HCT116 (cell line): ENCODE data around the gene TYRO3. TPM values are rescaled to one million over a fixed set of nuclear protein-coding genes. Genes with fewer than 3 reads are reported as not detected.

ENCODE experiments used
- ATAC-seq: fragments of 200-7000 bp; cut with Tn5 transposase; 2 replicates; pipeline ENCODE4 v1.9.1; 2020; ENCODE audit warnings: mild to moderate bottlenecking, moderate library complexity
- BruUV-seq: library from RNA; stranded (reverse); fragments of 400-500 nt; replicated peaks from 2 replicates; lab custom pipeline; 2021; lab: Mats Ljungman, UMichigan
- CTCF ChIA-PET: fragments of 300-600 bp; sonication (Branson Sonifier 250); formaldehyde crosslinking; loops from one replicate; lab custom pipeline; 2021; ENCODE audit warnings: antibody characterized with exemption; lab: Charles Lee
- POLR2A ChIA-PET: fragments of 300-600, 350-600 bp; sonication (Branson Sonifier 250); formaldehyde crosslinking; loops from one replicate; lab custom pipeline; 2021; ENCODE audit warnings: antibody characterized with exemption; lab: Charles Lee
- RAD21 ChIA-PET, 2 experiments: fragments of 300-600 bp; sonication (Branson Sonifier 250); formaldehyde crosslinking; loops; one replicate each; lab custom pipeline; 2023; ENCODE audit warnings: low total read pairs in 2 of 2; ENCODE audit not compliant: uncharacterized antibody in 2 of 2, unreplicated experiment in 2 of 2, low non-redundant PET in 1 of 2; lab: Charles Lee
- DNase-seq: peaks from one replicate; pipeline ENCODE4 v3.0.0-alpha.2; 2010; ENCODE audit warnings: low read depth, low spot score
- H2AFZ ChIP-seq: fragments of 200-600 bp; shearing (Covaris generic), sonication (generic); 2 replicates; pipeline ENCODE4 v1.6.1; 2017; ENCODE audit warnings: low read depth, mixed run types, mixed read lengths, antibody characterized with exemption, low read length; ENCODE audit not compliant: poor library complexity, severe bottlenecking
- H3K27ac ChIP-seq: 2 replicates; pipeline ENCODE4 v1.5.1; 2012; ENCODE audit warnings: low read depth, low read length
- H3K27me3 ChIP-seq: fragments of 200-600 bp; sonication (generic); 2 replicates; pipeline ENCODE4 v1.6.1; 2016; ENCODE audit warnings: mixed run types, low read length, mixed read lengths; ENCODE audit not compliant: insufficient read depth
- H3K36me3 ChIP-seq, 2 experiments: fragments of 200-500 bp in 1 of 2; fragments of 200-600 bp in 1 of 2; sonication (Bioruptor generic) in 1 of 2; sonication (generic) in 1 of 2; 2 replicates each; pipeline versions ENCODE4 v1.5.1 to v1.6.1; 2014 to 2016; ENCODE audit warnings: low read length in 2 of 2, inconsistent platforms in 1 of 2, mixed read lengths in 1 of 2, mixed run types in 1 of 2; ENCODE audit not compliant: insufficient read depth in 2 of 2, control insufficient read depth in 1 of 2
- H3K4me1 ChIP-seq, 2 experiments: fragments of 200-600 bp in 1 of 2; sonication (generic) in 1 of 2; 2 replicates each; pipeline versions ENCODE4 v1.5.1 to v1.6.1; 2012 to 2017; ENCODE audit warnings: low read length in 2 of 2, inconsistent platforms in 1 of 2, mild to moderate bottlenecking in 1 of 2, mixed read lengths in 1 of 2, mixed run types in 1 of 2, moderate library complexity in 1 of 2; ENCODE audit not compliant: insufficient read depth in 2 of 2, control insufficient read depth in 1 of 2
- H3K4me2 ChIP-seq: fragments of 200-600 bp; sonication (generic); 2 replicates; pipeline ENCODE4 v1.6.1; 2017; ENCODE audit warnings: mixed run types, low read length, mixed read lengths
- H3K4me3 ChIP-seq, 2 experiments: fragments of 200-600 bp in 1 of 2; sonication (generic) in 1 of 2; replicated peaks in 1 of 2; 2 replicates each; pipeline ENCODE4 v1.5.1; 2011 to 2016; ENCODE audit warnings: low read length in 2 of 2, control low read depth in 1 of 2, low read depth in 1 of 2, mild to moderate bottlenecking in 1 of 2, mixed read lengths in 1 of 2, mixed run types in 1 of 2
- H3K79me2 ChIP-seq: fragments of 200-600 bp; sonication (generic); 2 replicates; pipeline ENCODE4 v1.6.1; 2017; ENCODE audit warnings: mild to moderate bottlenecking, mixed run types, low read length, moderate library complexity, mixed read lengths; ENCODE audit not compliant: insufficient read depth
- H3K9ac ChIP-seq: fragments of 200-600 bp; sonication (generic); 2 replicates; pipeline ENCODE4 v1.6.1; 2016; ENCODE audit warnings: low read length, mixed read lengths
- H3K9me2 ChIP-seq: fragments of 200-600 bp; sonication (generic), shearing (Covaris generic); 2 replicates; pipeline ENCODE4 v1.6.1; 2017; ENCODE audit warnings: mixed run types, mild to moderate bottlenecking, moderate library complexity; ENCODE audit not compliant: insufficient read depth
- H3K9me3 ChIP-seq, 2 experiments: fragments of 200-500 bp in 1 of 2; fragments of 200-600 bp in 1 of 2; sonication (Bioruptor generic) in 1 of 2; sonication (generic) in 1 of 2; 2 replicates each; pipeline ENCODE4 v1.6.1; 2014 to 2017; ENCODE audit warnings: low read length in 2 of 2, mixed read lengths in 2 of 2, inconsistent platforms in 1 of 2, low read depth in 1 of 2, mild to moderate bottlenecking in 1 of 2, mixed run types in 1 of 2, moderate library complexity in 1 of 2; ENCODE audit not compliant: control insufficient read depth in 1 of 2, insufficient read depth in 1 of 2
- H4K20me1 ChIP-seq: fragments of 200-600 bp; sonication (generic), shearing (Covaris generic); 2 replicates; pipeline ENCODE4 v1.6.1; 2017; ENCODE audit warnings: mixed run types, mild to moderate bottlenecking, moderate library complexity; ENCODE audit not compliant: insufficient read depth
- ATF3 ChIP-seq: IDR thresholded peaks from 2 replicates; pipeline ENCODE4 v1.6.1; 2012
- CBX3 ChIP-seq: IDR thresholded peaks from 2 replicates; pipeline ENCODE4 v1.6.1; 2012; ENCODE audit warnings: low read depth
- CEBPB ChIP-seq: IDR thresholded peaks from 2 replicates; pipeline ENCODE4 v1.6.1; 2012; ENCODE audit warnings: low read depth
- EGR1 ChIP-seq: IDR thresholded peaks from 2 replicates; pipeline ENCODE4 v1.6.1; 2012; ENCODE audit warnings: low read depth
- ELF1 ChIP-seq: IDR thresholded peaks from 2 replicates; pipeline ENCODE4 v1.6.1; 2012; ENCODE audit warnings: low read depth, borderline replicate concordance
- FOSL1 ChIP-seq: IDR thresholded peaks from 2 replicates; pipeline ENCODE4 v1.6.1; 2012; ENCODE audit warnings: low read depth
- JUND ChIP-seq: IDR thresholded peaks from 2 replicates; pipeline ENCODE4 v1.6.1; 2012
- POLR2A ChIP-seq: IDR thresholded peaks from 2 replicates; pipeline ENCODE4 v1.7.0; 2011; ENCODE audit warnings: borderline replicate concordance; ENCODE audit not compliant: insufficient read depth, insufficient read length; ENCODE audit errors: extremely low read depth
- POLR2AphosphoS5 ChIP-seq: IDR thresholded peaks from 2 replicates; pipeline ENCODE4 v1.6.1; 2011; ENCODE audit warnings: mild to moderate bottlenecking, low read depth, low read length, moderate library complexity
- RAD21 ChIP-seq: IDR thresholded peaks from 2 replicates; pipeline ENCODE4 v1.6.1; 2012; ENCODE audit warnings: low read depth, mild to moderate bottlenecking
- REST ChIP-seq: IDR thresholded peaks from 2 replicates; pipeline ENCODE4 v1.6.1; 2012; ENCODE audit warnings: low read depth
- SIN3A ChIP-seq: IDR thresholded peaks from 2 replicates; pipeline ENCODE4 v1.6.1; 2012; ENCODE audit warnings: low read depth
- SRF ChIP-seq: IDR thresholded peaks from 2 replicates; pipeline ENCODE4 v1.6.1; 2012; ENCODE audit warnings: low read depth
- ZBTB33 ChIP-seq: IDR thresholded peaks from 2 replicates; pipeline ENCODE4 v1.6.1; 2011; ENCODE audit warnings: mild to moderate bottlenecking, low read length, moderate library complexity; ENCODE audit not compliant: insufficient replicate concordance; ENCODE audit errors: extremely low read depth
- ZFX ChIP-seq: fragments of 450-650 bp; IDR thresholded peaks from 2 replicates; pipeline ENCODE4 v1.6.1; 2017
- ZNF274 ChIP-seq: fragments of 200-500 bp; sonication (Bioruptor generic); IDR thresholded peaks from 2 replicates; pipeline ENCODE4 v1.6.1; 2014; ENCODE audit warnings: mild to moderate bottlenecking, low read depth, low read length, inconsistent platforms
- intact Hi-C: fragments of 100-400 bp; cut with micrococcal nuclease; formaldehyde crosslinking; loops from 2 replicates; pipeline ENCODE4 v1.10.0; 2022
- total RNA-seq: library from RNA; stranded (reverse); gene quantifications from one replicate; pipeline ENCODE4 v1.2.1, GENCODE V29; 2021; ENCODE audit not compliant: unreplicated experiment

Gene TYRO3
- total RNA-seq, 1 experiment from 2014 or later = 34.6 TPM

- BruUV-seq = no TSS peak
- DNase-seq = no peak
- ChIA-PET RAD21 (no interaction called here), CTCF (no interaction called here), POLR2A (no interaction called here)
- Histone ChIP-seq H4K20me1 (no peaks in the 10 kb centered on the region), H3K4me1 (no peaks in the 10 kb centered on the region), H3K36me3 (no peaks in the 10 kb centered on the region), H3K9me2 (no peaks in the 10 kb centered on the region), H3K9ac (no peak overlapping the region), H2AFZ (no peak overlapping the region), H3K9me3 (no peaks in the 10 kb centered on the region), H3K4me3 (no peak overlapping the region), H3K4me2 (no peak overlapping the region), H3K27ac (no peak overlapping the region), H3K79me2 (no peaks in the 10 kb centered on the region), H3K27me3 (no peaks in the 10 kb centered on the region)
- intact Hi-C loops = no loop called here
- no peak for ATAC-seq
- no peak for TF ChIP-seq EGR1
- no peak for TF ChIP-seq ZBTB33
- no peak for TF ChIP-seq POLR2A
- no peak for TF ChIP-seq POLR2AphosphoS5
- no peak for TF ChIP-seq SRF
- TF ChIP-seq JUND = no peak
- TF ChIP-seq ZNF274 = no peak
- no peak for TF ChIP-seq RAD21
- no peak for TF ChIP-seq REST
- no peak for TF ChIP-seq FOSL1
- TF ChIP-seq ATF3 = no peak
- TF ChIP-seq ZFX = no peak
- no peak for TF ChIP-seq CBX3
- no peak for TF ChIP-seq CEBPB
- TF ChIP-seq ELF1 = no peak
- no peak for TF ChIP-seq SIN3A
Observed at GRCh38 chr15:41621200-41622193, 62.5 kb downstream of the TYRO3 start.
